Testis (tissue), 3 donors: ENCODE data around the gene PPP4R1. TPM values are rescaled to one million over a fixed set of nuclear protein-coding genes. Genes with fewer than 3 reads are reported as not detected.
"Not testable (repeated sequence)": the region's sequence is repeated elsewhere in the genome, so short reads cannot be mapped to it uniquely, and the experiment has no call there.

ENCODE experiments used
- DNase-seq: peaks from one replicate; pipeline ENCODE4 v3.0.0-alpha.2; 2019
- H3K27ac ChIP-seq, 2 donors: fragments of 200-600 bp; sonication (generic); one replicate each; pipeline ENCODE4 v1.5.1; 2019
- H3K27me3 ChIP-seq: fragments of 200-600 bp; sonication (generic); one replicate; pipeline ENCODE4 v1.5.1; 2019
- H3K36me3 ChIP-seq: fragments of 200-600 bp; sonication (generic); one replicate; pipeline ENCODE4 v1.5.1; 2017; ENCODE audit warnings: low read depth; ENCODE audit errors: missing control alignments
- H3K4me1 ChIP-seq: fragments of 200-600 bp; sonication (generic); one replicate; pipeline ENCODE4 v1.5.1; 2019
- H3K4me3 ChIP-seq, 2 donors: fragments of 200-600 bp; sonication (generic); one replicate each; pipeline ENCODE4 v1.5.1; 2017 to 2019
- H3K9me3 ChIP-seq: fragments of 200-600 bp; sonication (generic); one replicate; pipeline ENCODE4 v1.5.1; 2017
- POLR2A ChIP-seq: fragments of 450-650 bp; IDR thresholded peaks from one replicate; pipeline ENCODE4 v1.6.1; 2017; ENCODE audit warnings: antibody characterized with exemption, mild to moderate bottlenecking, moderate library complexity
- WGBS, 2 donors: methylation state at CpG; one replicate each; pipeline ENCODE4 v1.1.5; 2018; 5-methylcytosine and 5-hydroxymethylcytosine counted together
- intact Hi-C: fragments of 100-400 bp; cut with DNase I; formaldehyde crosslinking; loops from one replicate; pipeline ENCODE4 v1.15.1; 2023; ENCODE audit warnings: low total_unique reads
- polyA plus RNA-seq: library from polyadenylated mRNA; stranded (reverse); fragments of 350-450 nt; fragmentation: Illumina TruSeq; extraction: RNeasy Lipid Tissue Mini Kit (QIAGEN cat#74804); gene quantifications from one replicate; pipeline ENCODE4 v1.2.3, GENCODE V29; 2014; ENCODE audit warnings: low read depth, low replicate concordance; ENCODE audit not compliant: insufficient read depth
- total RNA-seq, 2 donors: library from RNA; depleted of rRNA; stranded (reverse); fragments of >200 nt; gene quantifications; one replicate each; pipeline ENCODE4 v1.2.3, GENCODE V29; 2016
- TF ChIP-seq, protein P1 (sequence below), 3 experiments: fragments of 450-650 bp in 2 of 3; fragments of 200-600 bp in 1 of 3; sonication (generic) in 1 of 3; IDR thresholded peaks; one replicate each; pipeline ENCODE4 v1.5.1; 2016 to 2019; ENCODE audit warnings: antibody characterized with exemption in 3 of 3, mild to moderate bottlenecking in 2 of 3, moderate library complexity in 1 of 3

The PPP4R1 gene
- total and polyA plus RNA-seq, 3 donors from 2014 or later: 91.8 to 136 (median 128) TPM

DNA sequence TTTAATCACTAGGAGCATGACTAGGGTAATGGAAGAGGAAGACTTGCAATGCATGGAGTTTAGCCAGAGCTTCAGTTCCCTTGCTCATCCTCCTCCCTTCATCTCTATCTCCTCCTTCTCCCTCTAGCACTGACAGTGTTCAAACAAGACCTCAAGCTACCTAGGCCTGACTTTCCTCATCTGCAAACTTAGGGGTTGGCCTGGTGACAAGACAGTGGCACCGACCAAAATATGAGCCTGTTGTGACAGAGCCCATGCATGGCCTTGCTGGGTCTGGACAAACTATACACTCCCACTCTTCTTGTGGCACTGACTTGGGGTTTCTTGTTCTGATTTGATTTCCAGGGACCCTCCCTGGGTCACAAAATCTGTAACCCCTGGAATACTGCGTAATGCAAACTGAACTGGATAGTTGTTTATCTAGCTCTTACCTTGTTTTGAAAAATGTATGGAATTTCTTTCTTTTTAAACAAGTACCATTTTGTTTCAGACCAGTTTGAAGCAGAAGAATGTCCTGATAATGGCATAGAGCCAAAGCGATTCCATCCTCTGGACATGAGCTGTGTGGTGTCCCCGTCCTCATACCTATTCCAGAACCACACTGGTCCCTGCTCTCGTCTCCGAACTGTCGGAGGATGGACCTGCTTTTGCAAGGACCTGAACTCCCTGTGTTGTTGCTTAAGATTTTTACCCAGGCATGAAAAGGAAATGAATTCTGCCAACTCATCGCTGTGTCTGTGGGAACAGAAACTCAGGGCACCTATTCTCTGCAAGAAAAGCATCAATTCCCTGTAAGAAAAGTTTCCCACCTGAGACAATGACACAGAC, 33.4 kb upstream of the PPP4R1 start:
- DNase-seq: no peak
- intact Hi-C loops: no loop called here

DNA sequence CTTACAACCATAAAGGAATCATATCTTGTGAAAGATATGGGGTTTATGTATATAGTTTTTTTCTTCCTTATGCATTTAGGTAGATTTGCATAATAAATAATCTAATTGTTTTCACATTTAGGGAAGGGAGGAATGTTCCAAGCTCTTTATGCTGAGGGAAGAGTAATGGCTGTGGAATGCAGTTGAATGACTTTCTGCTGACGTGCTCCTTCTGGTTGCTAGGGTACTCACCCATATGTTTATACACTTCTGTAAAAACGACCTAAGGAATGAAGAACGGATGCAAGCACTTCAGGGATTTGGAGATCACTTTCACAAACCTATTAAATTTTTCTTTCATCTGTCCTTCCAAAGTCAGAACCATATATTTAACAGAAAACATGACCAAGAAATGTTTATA, 29.2 kb upstream of the PPP4R1 start:
- DNase-seq: no peak
- Histone ChIP-seq H3K27me3 (no peaks in the 10 kb centered on the region), H3K4me1 (no peaks in the 10 kb centered on the region), H3K36me3 (no peaks in the 10 kb centered on the region), H3K27ac (no peak overlapping the region), H3K4me3 (no peak overlapping the region), H3K9me3 (no peaks in the 10 kb centered on the region)
- 27 to 49% methylated on average over 3 of the region's 3 CpGs for WGBS, 2 donors
- TF ChIP-seq, protein P1, sequence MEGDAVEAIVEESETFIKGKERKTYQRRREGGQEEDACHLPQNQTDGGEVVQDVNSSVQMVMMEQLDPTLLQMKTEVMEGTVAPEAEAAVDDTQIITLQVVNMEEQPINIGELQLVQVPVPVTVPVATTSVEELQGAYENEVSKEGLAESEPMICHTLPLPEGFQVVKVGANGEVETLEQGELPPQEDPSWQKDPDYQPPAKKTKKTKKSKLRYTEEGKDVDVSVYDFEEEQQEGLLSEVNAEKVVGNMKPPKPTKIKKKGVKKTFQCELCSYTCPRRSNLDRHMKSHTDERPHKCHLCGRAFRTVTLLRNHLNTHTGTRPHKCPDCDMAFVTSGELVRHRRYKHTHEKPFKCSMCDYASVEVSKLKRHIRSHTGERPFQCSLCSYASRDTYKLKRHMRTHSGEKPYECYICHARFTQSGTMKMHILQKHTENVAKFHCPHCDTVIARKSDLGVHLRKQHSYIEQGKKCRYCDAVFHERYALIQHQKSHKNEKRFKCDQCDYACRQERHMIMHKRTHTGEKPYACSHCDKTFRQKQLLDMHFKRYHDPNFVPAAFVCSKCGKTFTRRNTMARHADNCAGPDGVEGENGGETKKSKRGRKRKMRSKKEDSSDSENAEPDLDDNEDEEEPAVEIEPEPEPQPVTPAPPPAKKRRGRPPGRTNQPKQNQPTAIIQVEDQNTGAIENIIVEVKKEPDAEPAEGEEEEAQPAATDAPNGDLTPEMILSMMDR (IDR thresholded peaks at IDR 0.05): no peak
- TF ChIP-seq POLR2A: no peak
- intact Hi-C loops: no loop called here

More for the DNA sequence above, 33.4 kb upstream of the PPP4R1 start:
- Histone ChIP-seq H3K27ac (no peak overlapping the region), H3K4me3 (no peak overlapping the region), H3K9me3 (no peaks in the 10 kb centered on the region), H3K36me3 (no peaks in the 10 kb centered on the region), H3K4me1 (no peaks in the 10 kb centered on the region), H3K27me3 (no peaks in the 10 kb centered on the region)
- TF ChIP-seq, protein P1 (IDR thresholded peaks at IDR 0.05): no peak
- TF ChIP-seq POLR2A: no peak
- 75 to 86% methylated on average over 8 of the region's 8 CpGs for WGBS, 2 donors

DNA sequence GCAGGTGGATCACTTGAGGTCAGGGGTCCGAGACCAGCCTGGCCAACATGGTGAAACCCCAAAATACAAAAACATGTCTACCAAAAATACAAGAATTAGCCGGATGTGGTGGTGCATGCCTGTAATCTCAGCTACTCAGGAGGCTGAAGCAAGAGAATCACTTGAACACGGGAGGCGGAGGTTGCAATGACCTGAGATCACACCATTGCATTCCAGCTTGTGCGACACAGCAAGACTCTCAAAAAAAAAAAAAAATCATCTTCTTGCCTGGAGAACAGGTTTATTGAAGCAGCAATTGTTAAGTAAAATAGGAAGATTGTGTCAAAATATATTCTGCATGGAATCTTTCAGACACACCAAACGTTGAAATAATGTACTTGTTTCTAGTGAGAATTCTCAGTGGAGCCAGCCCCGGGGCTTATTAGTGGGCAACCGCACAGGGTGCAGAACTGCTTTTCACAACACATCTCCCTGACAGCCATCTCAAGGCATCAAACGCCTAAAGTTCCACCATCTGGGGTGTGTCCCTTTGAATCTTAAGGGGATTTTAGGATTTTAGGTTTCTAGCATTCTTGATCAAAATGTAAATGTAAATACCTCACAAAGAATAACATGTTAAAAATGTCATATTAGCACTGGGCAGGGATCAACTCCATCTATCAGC, 28.6 kb upstream of the PPP4R1 start:
- no peak overlapping the region for H3K27ac ChIP-seq
- H3K27me3 ChIP-seq: no peaks in the 10 kb centered on the region
- intact Hi-C loops: no loop called here
- no peak overlapping the region for H3K4me3 ChIP-seq
- no peak for DNase-seq
- H3K4me1 ChIP-seq: no peaks in the 10 kb centered on the region
- no peaks in the 10 kb centered on the region for H3K36me3 ChIP-seq
- no peak for TF ChIP-seq POLR2A
- TF ChIP-seq, protein P1 (IDR thresholded peaks at IDR 0.05): no peak
- 85 to 86% methylated on average over 9 of the region's 9 CpGs for WGBS, 2 donors
- no peaks in the 10 kb centered on the region for H3K9me3 ChIP-seq

DNA sequence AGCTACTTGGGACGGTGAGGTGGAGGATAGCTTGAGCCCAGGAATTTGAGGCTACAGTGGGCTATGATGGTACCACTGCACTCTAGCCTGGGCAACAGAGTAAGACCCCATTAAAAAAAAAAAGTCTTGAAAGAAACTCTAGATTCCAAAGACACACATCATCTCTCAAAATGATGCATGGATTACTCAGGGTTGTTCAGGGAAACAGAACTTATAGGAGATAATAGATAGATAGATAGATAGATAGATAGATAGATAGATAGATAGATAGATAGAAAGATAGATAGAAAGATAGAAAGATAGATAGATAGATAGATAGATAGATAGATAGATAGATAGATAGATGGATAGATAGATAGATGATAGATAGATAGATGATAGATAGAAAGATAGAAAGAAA, 26.7 kb upstream of the PPP4R1 start:
- DNase-seq, H3K9me3 ChIP-seq, H3K27ac ChIP-seq, H3K36me3 ChIP-seq, H3K27me3 ChIP-seq, intact Hi-C loops, H3K4me3 ChIP-seq, H3K4me1 ChIP-seq: not testable (repeated sequence)
- WGBS, 2 donors: 94 to 100% methylated on average over 1 of the region's 1 CpG

DNA sequence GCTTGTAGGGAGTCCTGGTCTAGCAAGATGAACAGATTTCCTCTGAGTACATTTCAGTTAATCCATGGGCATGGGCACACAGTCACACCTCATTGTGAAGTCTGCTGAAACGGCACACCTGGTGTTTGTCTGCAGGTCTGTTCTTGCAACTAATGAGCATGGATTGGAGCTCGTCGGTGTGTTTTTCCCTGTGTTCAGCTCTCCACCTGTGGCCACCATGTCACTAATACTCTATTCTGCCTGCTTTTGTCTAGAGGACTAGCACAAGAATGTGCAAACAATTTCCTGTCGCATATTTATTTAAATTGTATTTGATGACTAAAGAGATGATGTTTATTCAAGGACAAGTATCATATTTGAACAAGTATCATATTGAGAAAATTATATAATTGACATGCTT, 24.5 kb upstream of the PPP4R1 start:
- no peak overlapping the region for H3K27ac ChIP-seq
- TF ChIP-seq, protein P1 (IDR thresholded peaks at IDR 0.05): no peak
- intact Hi-C loops: no loop called here
- H3K4me1 ChIP-seq: no peaks in the 10 kb centered on the region
- no peaks in the 10 kb centered on the region for H3K27me3 ChIP-seq
- H3K9me3 ChIP-seq: no peaks in the 10 kb centered on the region
- WGBS, 2 donors: 81 to 84% methylated on average over 4 of the region's 4 CpGs
- no peaks in the 10 kb centered on the region for H3K36me3 ChIP-seq
- no peak for DNase-seq
- H3K4me3 ChIP-seq: no peak overlapping the region
